Keratinocyte (primary cell): Measurements from ENCODE around the gene EXOC3L1. TPM values are rescaled to one million over a fixed set of nuclear protein-coding genes. Genes with fewer than 3 reads are reported as not detected.

Experiments used
- DNase-seq: peaks from one replicate; pipeline ENCODE4 v3.0.0-alpha.2; 2011; ENCODE audit warnings: low read depth, missing footprints, low spot score
- FAIRE-seq: peaks from 2 replicates; lab custom pipeline; 2011; peaks lifted over from hg19 to GRCh38; lab: Jason Lieb, UNC
- H2AFZ ChIP-seq: 2 replicates; pipeline ENCODE4 v1.6.0; 2012; ENCODE audit warnings: low read length, control low read depth, inconsistent platforms; ENCODE audit not compliant: control insufficient read depth
- H3K27ac ChIP-seq: 2 replicates; pipeline ENCODE4 v1.5.1; 2011; ENCODE audit warnings: low read length; ENCODE audit not compliant: control insufficient read depth, insufficient read depth
- H3K27me3 ChIP-seq: 3 replicates; pipeline ENCODE4 v1.6.0; 2011; ENCODE audit warnings: low read length; ENCODE audit not compliant: control insufficient read depth, insufficient read depth; ENCODE audit errors: extremely low read depth
- H3K36me3 ChIP-seq, 2 experiments: 2 replicates in 1 of 2; 3 replicates in 1 of 2; pipeline ENCODE4 v1.5.1; 2011; ENCODE audit warnings: low read length in 2 of 2, mild to moderate bottlenecking in 1 of 2; ENCODE audit not compliant: control insufficient read depth in 2 of 2, insufficient read depth in 2 of 2; ENCODE audit errors: extremely low read depth in 1 of 2
- H3K4me1 ChIP-seq: 3 replicates; pipeline ENCODE4 v1.5.1; 2011; ENCODE audit warnings: low read length; ENCODE audit not compliant: control insufficient read depth, insufficient read depth; ENCODE audit errors: extremely low read depth
- H3K4me2 ChIP-seq: 3 replicates; pipeline ENCODE4 v1.6.0; 2011; ENCODE audit warnings: low read depth, low read length; ENCODE audit not compliant: control insufficient read depth, insufficient read depth; ENCODE audit errors: extremely low read depth
- H3K4me3 ChIP-seq, 3 experiments: fragments of 200-600 bp in 1 of 3; sonication (generic) in 1 of 3; 2 replicates in 2 of 3; 3 replicates in 1 of 3; pipeline ENCODE4 v1.5.1; 2011 to 2016; ENCODE audit warnings: low read length in 3 of 3, mild to moderate bottlenecking in 3 of 3, control low read depth in 2 of 3, inconsistent platforms in 1 of 3, low read depth in 1 of 3, mixed read lengths in 1 of 3, mixed run types in 1 of 3, moderate library complexity in 1 of 3; ENCODE audit not compliant: control insufficient read depth in 2 of 3, insufficient read depth in 2 of 3; ENCODE audit errors: extremely low read depth in 1 of 3
- H3K79me2 ChIP-seq: 2 replicates; pipeline ENCODE4 v1.6.0; 2012; ENCODE audit warnings: low read length; ENCODE audit not compliant: control insufficient read depth, insufficient read depth
- H3K9ac ChIP-seq: 3 replicates; pipeline ENCODE4 v1.6.0; 2011; ENCODE audit warnings: low read length; ENCODE audit not compliant: control insufficient read depth, insufficient read depth; ENCODE audit errors: extremely low read depth
- H3K9me1 ChIP-seq: 3 replicates; pipeline ENCODE4 v1.6.0; 2011; ENCODE audit warnings: low read length; ENCODE audit not compliant: control insufficient read depth, insufficient read depth; ENCODE audit errors: extremely low read depth
- H3K9me3 ChIP-seq: 2 replicates; pipeline ENCODE4 v1.5.1; 2012; ENCODE audit warnings: low read depth, low read length; ENCODE audit not compliant: control insufficient read depth
- H4K20me1 ChIP-seq: 3 replicates; pipeline ENCODE4 v1.6.0; 2011; ENCODE audit warnings: low read length; ENCODE audit not compliant: control insufficient read depth, insufficient read depth; ENCODE audit errors: extremely low read depth
- EZH2 ChIP-seq: IDR thresholded peaks from one replicate; pipeline ENCODE4 v1.6.1; 2012; ENCODE audit warnings: inconsistent platforms, mild to moderate bottlenecking, low read length, moderate library complexity
- dilution Hi-C: fragments of 300-500 bp; cut with MboI; formaldehyde crosslinking; loops from one replicate; pipeline ENCODE4 v1.7.0; 2020; ENCODE audit warnings: low sequenced_read_pairs; ENCODE audit not compliant: extremely low pct_ligation_motif_present
- polyA plus RNA-seq, 5 experiments: library from polyadenylated mRNA; depleted of rRNA in 3 of 5; stranded (reverse) in 3 of 5; stranded (forward) in 1 of 5; unstranded in 1 of 5; fragments of >200 nt; gene quantifications; 1 replicate in 1 of 5; 2 replicates in 3 of 5; 3 replicates in 1 of 5; pipeline versions ENCODE4 v1.2.1 to v1.2.3, GENCODE V29; 2011 to 2012; ENCODE audit warnings: missing spikeins in 2 of 5, low read depth in 1 of 5, low replicate concordance in 1 of 5
- TF ChIP-seq, protein P1 (sequence below), 3 experiments: IDR thresholded peaks in 1 of 3; conservative IDR thresholded peaks in 1 of 3; optimal IDR thresholded peaks in 1 of 3; 2 replicates in 2 of 3; 3 replicates in 1 of 3; pipeline versions ENCODE3 to v1.5.1; 2011; ENCODE audit warnings: low read length in 3 of 3, mild to moderate bottlenecking in 3 of 3, moderate library complexity in 2 of 3, control low read depth in 1 of 3, inconsistent platforms in 1 of 3; ENCODE audit not compliant: insufficient read depth in 2 of 3; ENCODE audit errors: extremely low read depth in 1 of 3

The EXOC3L1 gene
- polyA plus RNA-seq, 1 donor (not counting 4 experiments of a cell fraction or from before 2014, with no cell fraction given): not detected

DNA sequence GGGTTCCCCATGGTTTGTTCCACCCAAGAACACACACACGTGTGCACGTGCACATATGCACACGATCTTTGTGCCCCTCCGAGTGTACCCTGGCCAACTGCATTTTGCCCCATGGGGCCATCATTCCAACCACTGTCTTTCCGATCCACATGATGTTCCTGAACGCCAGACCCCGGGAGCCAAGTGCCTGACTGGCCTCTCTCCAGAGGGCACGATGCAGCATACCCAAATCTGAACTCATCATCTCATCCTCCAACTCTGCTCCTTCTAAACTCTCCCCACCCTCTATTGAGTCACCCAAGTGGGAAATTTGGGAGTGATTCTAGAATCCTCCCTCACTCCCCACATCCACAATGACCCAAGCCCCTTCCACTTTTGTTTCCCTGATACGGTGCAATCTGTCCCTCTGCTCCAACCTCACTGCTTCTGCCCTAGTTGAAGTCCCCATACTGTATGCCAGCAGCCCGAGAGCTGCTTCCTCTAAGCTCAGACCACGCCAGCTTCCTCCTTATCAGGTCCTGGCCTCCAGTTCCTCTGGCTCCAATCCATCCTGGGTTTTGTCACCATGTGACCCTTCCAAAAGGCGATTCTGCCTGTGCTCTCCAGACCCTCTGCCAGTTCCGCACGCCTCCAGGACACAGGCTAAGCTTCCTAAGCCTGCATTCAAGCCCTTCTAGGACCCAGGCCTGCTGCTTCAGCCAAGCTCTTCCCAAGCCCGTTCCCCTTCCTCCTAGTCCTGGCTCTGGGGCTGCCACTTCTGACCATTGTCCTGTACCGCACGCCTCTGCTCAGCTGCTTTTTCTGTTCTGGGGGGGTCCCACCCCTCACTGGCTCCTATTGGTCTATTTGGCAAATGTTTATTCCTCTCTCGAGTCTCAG, 26.9 kb upstream of the EXOC3L1 start:
- dilution Hi-C loops: no loop called here
- H3K9me3 ChIP-seq: no peaks in the 10 kb centered on the region
- TF ChIP-seq EZH2: no peak
- TF ChIP-seq, protein P1, sequence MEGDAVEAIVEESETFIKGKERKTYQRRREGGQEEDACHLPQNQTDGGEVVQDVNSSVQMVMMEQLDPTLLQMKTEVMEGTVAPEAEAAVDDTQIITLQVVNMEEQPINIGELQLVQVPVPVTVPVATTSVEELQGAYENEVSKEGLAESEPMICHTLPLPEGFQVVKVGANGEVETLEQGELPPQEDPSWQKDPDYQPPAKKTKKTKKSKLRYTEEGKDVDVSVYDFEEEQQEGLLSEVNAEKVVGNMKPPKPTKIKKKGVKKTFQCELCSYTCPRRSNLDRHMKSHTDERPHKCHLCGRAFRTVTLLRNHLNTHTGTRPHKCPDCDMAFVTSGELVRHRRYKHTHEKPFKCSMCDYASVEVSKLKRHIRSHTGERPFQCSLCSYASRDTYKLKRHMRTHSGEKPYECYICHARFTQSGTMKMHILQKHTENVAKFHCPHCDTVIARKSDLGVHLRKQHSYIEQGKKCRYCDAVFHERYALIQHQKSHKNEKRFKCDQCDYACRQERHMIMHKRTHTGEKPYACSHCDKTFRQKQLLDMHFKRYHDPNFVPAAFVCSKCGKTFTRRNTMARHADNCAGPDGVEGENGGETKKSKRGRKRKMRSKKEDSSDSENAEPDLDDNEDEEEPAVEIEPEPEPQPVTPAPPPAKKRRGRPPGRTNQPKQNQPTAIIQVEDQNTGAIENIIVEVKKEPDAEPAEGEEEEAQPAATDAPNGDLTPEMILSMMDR (optimal IDR thresholded peaks at IDR 0.05 in 1 of 3, IDR thresholded peaks at IDR 0.05 in 1 of 3, conservative IDR thresholded peaks at IDR 0.05 in 1 of 3; ENCODE audit: extremely low read depth in 1 of 3, insufficient read depth in 2 of 3, low read length in 3 of 3): no peak
- H3K79me2 ChIP-seq: no peaks in the 10 kb centered on the region
- peaks cover 15% of the 10 kb centered on the region for H3K4me1 ChIP-seq
- H3K27ac ChIP-seq: no peak overlapping the region
- no peak overlapping the region for H3K9ac ChIP-seq
- no peak overlapping the region for H2AFZ ChIP-seq
- H3K9me1 ChIP-seq: no peaks in the 10 kb centered on the region
- H3K4me3 ChIP-seq: no peak overlapping the region
- no peaks in the 10 kb centered on the region for H4K20me1 ChIP-seq
- FAIRE-seq (no peak), DNase-seq (no peak)
- H3K36me3 ChIP-seq: peaks cover 0 to 1% of the 10 kb centered on the region in 2 experiments
- no peak overlapping the region for H3K4me2 ChIP-seq
- H3K27me3 ChIP-seq: no peaks in the 10 kb centered on the region

- DNase-seq (no peak), FAIRE-seq (no peak)
- TF ChIP-seq, protein P1 (optimal IDR thresholded peaks at IDR 0.05 in 1 of 3, IDR thresholded peaks at IDR 0.05 in 1 of 3, conservative IDR thresholded peaks at IDR 0.05 in 1 of 3; ENCODE audit: extremely low read depth in 1 of 3, insufficient read depth in 2 of 3, low read length in 3 of 3): no peak
- no peak for TF ChIP-seq EZH2
- Histone ChIP-seq H3K27me3 (no peaks in the 10 kb centered on the region), H4K20me1 (no peaks in the 10 kb centered on the region), H3K9ac (no peak overlapping the region), H3K27ac (no peak overlapping the region), H3K4me3 (no peak overlapping the region), H3K4me2 (no peak overlapping the region), H3K9me1 (no peaks in the 10 kb centered on the region), H3K4me1 (peaks cover 17% of the 10 kb centered on the region), H3K79me2 (no peaks in the 10 kb centered on the region), H2AFZ (no peak overlapping the region), H3K36me3 (peaks cover 0 to 1% of the 10 kb centered on the region in 2 experiments), H3K9me3 (no peaks in the 10 kb centered on the region)
- dilution Hi-C loops: no loop called here
Measured at GRCh38 chr16:67215706-67216105, 25.8 kb upstream of the EXOC3L1 start.
